Jurkat, Clone E6-1 (cell line): ENCODE results near the gene DYSF.

Experiments
- DNase-seq: peaks from one replicate; pipeline ENCODE4 v3.0.0-alpha.2; 2011; ENCODE audit warnings: low read depth, low spot score
- H3K4me3 ChIP-seq: 2 replicates; pipeline ENCODE4 v1.5.1; 2011; ENCODE audit warnings: mild to moderate bottlenecking, low read length, control low read depth, moderate library complexity

Gene DYSF

DNA sequence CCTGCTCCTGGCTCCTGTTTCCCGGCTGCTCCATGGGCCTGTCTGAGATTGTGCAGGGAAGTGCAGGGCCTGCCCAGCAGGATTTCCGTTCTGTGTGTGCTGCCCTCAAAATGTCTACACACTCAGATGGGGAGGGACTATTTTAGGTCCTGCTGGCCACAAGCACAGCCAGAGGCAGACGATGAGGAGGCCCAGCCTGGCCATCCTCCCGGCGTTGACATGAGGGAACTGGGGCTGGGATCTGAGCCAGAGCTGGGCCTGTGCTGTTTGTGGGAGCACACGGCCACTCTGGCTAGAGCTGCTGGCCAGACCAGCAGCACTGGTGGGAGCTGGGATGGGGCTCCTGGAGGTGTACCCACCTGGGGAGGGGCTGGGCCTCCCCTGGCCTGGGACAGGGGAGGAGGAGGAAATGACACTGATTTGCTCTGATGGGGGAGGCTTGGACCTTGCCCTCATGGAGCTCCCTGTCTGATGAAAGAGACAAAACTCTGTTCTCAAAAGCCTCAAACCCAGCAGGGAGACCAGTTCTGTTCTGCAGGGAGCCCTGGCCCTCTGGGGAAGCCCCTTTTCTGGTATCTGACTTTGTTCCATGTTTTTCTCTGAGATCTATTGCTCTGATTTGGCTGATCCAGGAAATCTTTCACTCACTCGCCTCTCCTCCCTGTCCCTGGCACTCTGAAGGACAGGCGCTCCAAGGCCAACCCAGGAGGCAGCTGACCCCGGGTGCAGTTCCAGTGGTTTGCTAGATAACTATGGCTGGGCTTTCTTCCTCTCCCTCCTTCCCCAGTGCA, 161.8 kb downstream of the DYSF start:
- DNase-seq: no peak

GRCh38 chr2:71615767-71616730, 162.7 kb downstream of the DYSF start:
- H3K4me3 ChIP-seq: no peak overlapping the region
- DNase-seq: no peak

More for the DNA sequence above, 161.8 kb downstream of the DYSF start:
- no peak overlapping the region for H3K4me3 ChIP-seq

DNA sequence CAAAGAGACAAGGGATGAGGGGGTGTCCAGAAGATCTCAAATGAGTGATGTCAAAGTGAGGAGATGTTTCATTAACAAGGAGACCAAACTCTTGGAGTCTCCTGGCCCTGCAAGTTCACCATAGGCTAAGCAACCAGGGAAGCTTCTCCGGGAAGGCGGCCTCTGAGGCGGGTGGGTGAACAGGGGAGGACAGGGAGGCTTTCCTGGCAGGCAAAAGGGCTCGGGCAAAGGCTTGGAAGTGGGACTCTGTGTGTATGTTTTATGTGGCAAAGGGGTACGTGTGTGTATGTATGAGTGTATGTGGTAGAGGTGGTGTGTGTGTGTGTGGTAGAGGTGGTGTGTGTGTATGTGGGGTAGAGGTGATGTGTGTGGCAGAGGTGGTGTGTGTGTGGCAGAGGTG, 163.9 kb downstream of the DYSF start:
- no peak for DNase-seq
- H3K4me3 ChIP-seq: no peak overlapping the region

- H3K4me3 ChIP-seq: no peak overlapping the region
- no peak for DNase-seq
These were observed 165.2 kb downstream of the DYSF start for GRCh38 chr2:71618327-71619113.

GRCh38 chr2:71619230-71619741, 165.9 kb downstream of the DYSF start:
- no peak overlapping the region for H3K4me3 ChIP-seq
- no peak for DNase-seq

GRCh38 chr2:71620116-71620515, 166.8 kb downstream of the DYSF start:
- no peak for DNase-seq

DNA sequence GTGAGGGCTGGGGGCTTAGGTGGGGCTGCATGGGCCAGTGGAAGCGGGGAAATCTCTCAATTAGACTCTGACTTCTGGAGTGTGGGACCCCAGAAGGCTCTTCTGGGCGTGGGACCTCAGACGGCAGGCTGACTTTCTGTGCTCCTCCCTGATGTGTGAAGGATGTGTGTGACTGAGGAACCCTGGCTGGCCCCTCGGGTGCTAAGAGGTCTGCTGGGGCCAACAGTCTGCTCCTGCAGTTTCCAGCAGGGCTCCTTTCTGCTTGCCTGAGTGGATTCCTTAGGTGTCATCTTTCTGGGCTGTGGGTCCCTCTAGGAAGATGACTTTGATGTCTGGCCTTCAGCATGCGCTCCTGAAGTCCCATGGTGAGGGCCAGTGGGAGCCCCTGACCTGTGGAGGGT, 167.5 kb downstream of the DYSF start:
- DNase-seq: no peak
- H3K4me3 ChIP-seq: no peak overlapping the region

More at GRCh38 chr2:71620116-71620515, 166.8 kb downstream of the DYSF start:
- H3K4me3 ChIP-seq: no peak overlapping the region

GRCh38 chr2:71629273-71629672, 175.9 kb downstream of the DYSF start:
- DNase-seq: no peak
- H3K4me3 ChIP-seq: no peak overlapping the region

DNA sequence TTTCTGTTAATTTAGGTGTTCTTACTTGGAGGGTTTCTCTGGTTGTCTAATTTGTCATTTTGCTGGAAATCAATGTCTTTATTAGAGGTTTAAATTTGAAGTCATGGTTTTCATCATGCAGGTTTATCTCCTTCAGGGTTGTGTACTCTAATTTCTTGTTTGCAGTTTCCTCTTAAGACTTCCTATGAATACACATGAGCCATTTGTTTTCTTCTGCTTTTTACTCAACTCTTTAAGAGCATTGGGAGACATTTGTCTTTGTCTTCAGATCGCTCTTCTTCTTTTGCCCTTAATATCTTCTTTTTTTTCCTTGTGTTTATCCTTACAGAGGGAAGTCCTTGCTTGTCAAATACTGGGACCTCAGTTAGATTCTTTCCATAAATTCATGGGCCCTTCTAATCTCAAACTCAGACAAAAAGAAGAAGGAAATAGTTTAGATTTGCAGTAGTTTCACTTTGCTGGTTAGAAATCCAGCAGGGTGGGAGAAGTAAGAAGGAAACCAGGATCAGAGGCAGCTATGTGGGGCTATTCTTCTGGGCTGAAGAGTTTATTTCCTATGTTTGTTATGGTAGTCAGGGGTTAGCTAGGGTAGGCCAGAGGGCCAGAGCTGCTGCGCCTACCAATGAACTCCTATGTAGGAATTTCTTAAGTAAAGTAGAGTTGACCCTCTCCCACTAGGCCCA, 176.6 kb downstream of the DYSF start:
- no peak overlapping the region for H3K4me3 ChIP-seq
- DNase-seq: no peak

DNA sequence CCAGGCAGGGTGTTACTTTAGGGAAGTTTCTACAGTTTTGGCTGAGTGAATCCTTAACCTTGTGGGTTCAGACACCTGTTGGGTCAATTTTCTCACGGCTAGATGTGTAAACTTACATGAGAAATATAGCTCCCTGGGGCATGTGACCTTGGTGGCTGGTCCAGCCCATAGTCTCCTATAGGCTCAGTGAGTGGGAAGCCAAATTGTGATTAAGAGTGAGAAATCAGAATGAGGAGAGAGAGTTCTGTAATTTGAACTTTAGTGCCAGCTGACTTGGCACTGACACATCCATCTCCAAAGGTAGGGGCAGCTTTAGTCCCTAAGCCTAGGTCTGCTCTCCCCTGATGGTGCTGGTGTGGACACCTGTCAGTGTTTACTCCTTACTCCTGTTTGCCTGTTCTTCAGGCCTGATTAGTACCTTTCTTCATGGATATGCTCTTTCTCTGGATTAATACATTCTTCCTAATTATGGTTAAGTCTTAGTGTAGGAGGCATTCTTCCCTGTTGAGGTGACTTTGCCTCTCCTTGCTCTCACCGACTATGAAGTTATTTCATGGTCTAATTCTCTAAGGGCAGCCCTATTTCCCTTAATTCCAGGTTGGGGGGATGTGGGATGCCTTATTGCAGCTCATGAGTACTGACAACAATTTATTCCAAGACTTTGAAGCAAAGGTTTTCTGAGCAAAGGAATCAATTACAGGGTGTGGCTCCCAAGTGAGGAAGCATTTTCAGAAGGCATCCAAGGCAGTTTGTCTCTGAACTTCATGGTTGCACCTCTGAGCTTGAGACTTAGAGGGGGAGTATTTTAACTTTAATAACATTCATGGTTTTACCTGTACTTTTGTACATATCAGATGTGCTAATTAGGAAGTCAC, 177.3 kb downstream of the DYSF start:
- DNase-seq: no peak
- H3K4me3 ChIP-seq: no peak overlapping the region

- no peak overlapping the region for H3K4me3 ChIP-seq
- no peak for DNase-seq
These were observed 178.1 kb downstream of the DYSF start for GRCh38 chr2:71631411-71631931.

GRCh38 chr2:71633086-71633485, 179.7 kb downstream of the DYSF start:
- H3K4me3 ChIP-seq: no peak overlapping the region
- no peak for DNase-seq

GRCh38 chr2:71634567-71634966, 181.2 kb downstream of the DYSF start:
- DNase-seq: no peak
- no peak overlapping the region for H3K4me3 ChIP-seq

DNA sequence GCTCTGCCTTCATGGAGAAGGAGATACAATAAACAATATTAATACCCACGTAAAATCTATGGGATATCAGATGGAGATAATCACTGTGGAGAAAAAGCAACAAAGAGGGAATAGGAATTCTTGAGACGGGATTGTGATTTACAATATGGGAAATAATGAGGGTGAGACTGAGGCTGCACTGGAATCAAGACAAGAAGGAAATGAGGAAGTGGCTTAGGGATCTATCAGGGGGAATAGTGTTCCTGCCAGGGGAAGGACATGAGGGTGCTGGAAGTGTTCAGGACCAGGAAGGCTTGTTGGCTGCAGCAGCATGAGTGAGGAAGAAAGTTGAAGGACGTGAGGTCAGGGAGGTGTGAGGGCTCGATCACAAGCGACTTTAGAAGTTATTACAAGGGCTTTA, 182.4 kb downstream of the DYSF start:
- H3K4me3 ChIP-seq: no peak overlapping the region
- no peak for DNase-seq

GRCh38 chr2:71637168-71637567, 183.8 kb downstream of the DYSF start:
- no peak overlapping the region for H3K4me3 ChIP-seq
- no peak for DNase-seq

DNA sequence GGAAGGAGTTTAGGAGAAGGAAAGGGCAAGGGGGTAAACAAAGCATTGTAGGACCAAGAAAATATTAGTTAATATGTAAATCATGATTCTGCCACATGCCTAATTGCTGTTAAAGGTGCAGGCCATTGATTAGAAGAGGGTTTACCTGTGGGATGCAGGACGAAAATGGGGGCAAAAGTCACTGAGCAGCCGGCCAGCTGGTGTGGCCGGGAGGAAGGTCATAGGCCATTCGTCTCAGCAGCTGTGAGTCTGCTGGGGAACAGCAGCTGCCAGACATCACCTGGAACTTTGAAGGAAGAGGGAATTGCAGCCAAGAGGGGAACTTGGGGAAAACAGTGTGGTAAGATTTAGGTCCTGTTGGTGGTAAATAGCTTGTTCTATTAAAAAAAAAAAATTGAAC, 184.4 kb downstream of the DYSF start:
- no peak overlapping the region for H3K4me3 ChIP-seq
- DNase-seq: no peak

GRCh38 chr2:71639735-71640134, 186.4 kb downstream of the DYSF start:
- no peak overlapping the region for H3K4me3 ChIP-seq
- no peak for DNase-seq

GRCh38 chr2:71640489-71640888, 187.1 kb downstream of the DYSF start:
- DNase-seq: no peak
- no peak overlapping the region for H3K4me3 ChIP-seq
